ENCODE data around the gene FANK1. TPM values are rescaled to one million over a fixed set of nuclear protein-coding genes. Genes with fewer than 3 reads are reported as not detected.
A peak's percentile ranks its signal among the peaks of the same experiment; 100 is the strongest.

Gene FANK1
- total and polyA plus RNA-seq, 2 experiments from 2014 or later, result 10.2 to 13.3 TPM

DNA sequence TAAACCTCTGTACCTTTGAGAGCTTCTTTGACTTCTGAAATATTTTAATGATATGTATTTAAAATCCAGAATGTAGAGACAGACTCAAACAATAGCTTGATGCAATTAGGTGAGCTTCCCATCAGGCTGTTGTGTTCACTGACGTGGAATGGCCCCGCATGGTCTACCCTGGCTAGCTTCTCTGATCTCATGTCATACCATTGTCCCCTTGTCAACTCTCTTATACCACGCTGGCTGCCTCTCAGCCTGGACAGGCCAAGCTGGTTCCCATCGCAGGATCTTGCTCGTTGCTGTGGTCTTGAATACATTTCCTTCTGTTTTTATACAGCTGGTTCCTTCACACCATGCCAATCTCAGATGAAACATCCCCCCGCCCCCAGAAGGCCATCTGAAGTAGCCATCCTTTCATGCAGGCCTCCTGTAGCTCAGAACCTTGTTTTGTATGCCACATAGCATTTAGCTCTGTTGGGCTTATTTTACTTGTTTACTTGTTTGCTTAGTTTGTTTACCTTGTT, 84.2 kb downstream of the FANK1 start:
- 63 to 68% methylated on average over 6 of the region's 6 CpGs for WGBS, 2 experiments (ENCODE audit: low coverage in 1 of 2, low lambda C conversion rate in 2 of 2, missing lambda C conversion rate in 2 of 2)
- no peak overlapping the region for H3K4me3 ChIP-seq
- no peaks in the 10 kb centered on the region for H3K27me3 ChIP-seq (replicated peaks; ENCODE audit: insufficient read depth)
- H2AFZ ChIP-seq, result no peak overlapping the region
- DNase-seq, result no peak
- H3K9me2 ChIP-seq (ENCODE audit: insufficient read depth), result no peaks in the 10 kb centered on the region
- no peak overlapping the region for H3K9ac ChIP-seq
- no peaks in the 10 kb centered on the region for H3K79me2 ChIP-seq (ENCODE audit: insufficient read depth)
- H4K20me1 ChIP-seq (ENCODE audit: insufficient read depth), result no peaks in the 10 kb centered on the region
- H3K4me2 ChIP-seq (ENCODE audit: unreplicated experiment), result no peak overlapping the region
- no peaks in the 10 kb centered on the region for H3F3A ChIP-seq (ENCODE audit: insufficient read depth)
- no peaks in the 10 kb centered on the region for H3K36me3 ChIP-seq (ENCODE audit: low read depth)
- no peak overlapping the region for H3K27ac ChIP-seq
- in situ Hi-C loops (cut with MboI), result loop anchor here (10.0 to 25.0 kb wide), 3 partner anchors 404 to 757 kb away; partner anchors contain the start of gene ADAM12
- TF ChIP-seq EZH2phosphoT487 (IDR thresholded peaks at IDR 0.05; ENCODE audit: insufficient read depth, low read depth) (no peak), EZH2 (IDR thresholded peaks at IDR 0.05; ENCODE audit: insufficient read depth, poor library complexity, severe bottlenecking) (no peak)
- no peaks in the 10 kb centered on the region for H3K9me3 ChIP-seq (ENCODE audit: low read depth)
- no peaks in the 10 kb centered on the region for H3K4me1 ChIP-seq (ENCODE audit: insufficient read depth)

DNA sequence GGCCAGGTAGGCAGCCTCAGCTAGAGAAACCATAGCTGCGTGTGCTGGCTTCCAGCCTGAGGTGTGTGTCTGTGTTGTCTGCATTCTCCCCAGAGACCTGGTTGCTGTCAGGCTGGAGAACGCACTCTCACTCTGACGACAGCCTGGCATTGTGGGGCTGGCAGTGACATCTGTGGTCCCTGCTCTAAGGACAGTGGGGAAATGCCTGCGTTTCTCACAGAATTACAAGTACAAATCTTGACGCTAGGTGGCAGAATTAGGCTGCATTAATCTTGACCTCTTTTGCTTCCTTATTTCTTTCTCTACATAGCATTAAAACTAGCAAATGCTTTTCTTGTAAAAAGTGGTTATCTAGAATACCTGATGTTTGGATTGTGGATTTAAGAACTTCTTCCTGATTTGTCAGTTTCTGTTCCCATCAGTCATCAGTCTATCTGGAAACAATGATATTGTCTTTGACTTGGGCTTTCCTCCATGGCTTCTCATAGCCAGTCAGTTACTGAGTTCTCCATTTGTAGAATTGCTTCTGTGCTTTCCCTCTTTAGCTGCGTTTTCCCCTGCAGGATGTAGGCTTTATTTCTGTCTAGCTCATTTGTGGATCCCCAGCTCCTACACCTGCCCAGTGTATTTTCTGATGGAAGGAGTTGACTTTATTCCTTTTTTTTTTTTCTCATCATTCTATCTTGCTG, 86.0 kb downstream of the FANK1 start:
- in situ Hi-C loops (cut with MboI), result loop anchor here (10.0 to 25.0 kb wide), 3 partner anchors 402 to 755 kb away; partner anchors contain the start of gene ADAM12
- Histone ChIP-seq H3K9me3 (ENCODE audit: low read depth) (no peaks in the 10 kb centered on the region), H3K79me2 (ENCODE audit: insufficient read depth) (no peaks in the 10 kb centered on the region), H3K36me3 (ENCODE audit: low read depth) (no peaks in the 10 kb centered on the region), H3F3A (ENCODE audit: insufficient read depth) (no peaks in the 10 kb centered on the region), H3K27ac (no peak overlapping the region), H2AFZ (no peak overlapping the region), H3K4me2 (ENCODE audit: unreplicated experiment) (no peak overlapping the region), H3K4me3 (no peak overlapping the region), H3K27me3 (replicated peaks; ENCODE audit: insufficient read depth) (no peaks in the 10 kb centered on the region), H4K20me1 (ENCODE audit: insufficient read depth) (no peaks in the 10 kb centered on the region), H3K4me1 (ENCODE audit: insufficient read depth) (0 out of 2 replicates have a peak, but pooled peaks cover 5% of the 10 kb centered on the region), H3K9ac (no peak overlapping the region), H3K9me2 (ENCODE audit: insufficient read depth) (no peaks in the 10 kb centered on the region)
- WGBS, 2 experiments (ENCODE audit: low coverage in 1 of 2, low lambda C conversion rate in 2 of 2, missing lambda C conversion rate in 2 of 2), result 12 to 14% methylated on average over 6 of the region's 6 CpGs
- peak; percentile 79 for DNase-seq
- TF ChIP-seq EZH2phosphoT487 (IDR thresholded peaks at IDR 0.05; ENCODE audit: insufficient read depth, low read depth) (no peak), EZH2 (IDR thresholded peaks at IDR 0.05; ENCODE audit: insufficient read depth, poor library complexity, severe bottlenecking) (no peak)

DNA sequence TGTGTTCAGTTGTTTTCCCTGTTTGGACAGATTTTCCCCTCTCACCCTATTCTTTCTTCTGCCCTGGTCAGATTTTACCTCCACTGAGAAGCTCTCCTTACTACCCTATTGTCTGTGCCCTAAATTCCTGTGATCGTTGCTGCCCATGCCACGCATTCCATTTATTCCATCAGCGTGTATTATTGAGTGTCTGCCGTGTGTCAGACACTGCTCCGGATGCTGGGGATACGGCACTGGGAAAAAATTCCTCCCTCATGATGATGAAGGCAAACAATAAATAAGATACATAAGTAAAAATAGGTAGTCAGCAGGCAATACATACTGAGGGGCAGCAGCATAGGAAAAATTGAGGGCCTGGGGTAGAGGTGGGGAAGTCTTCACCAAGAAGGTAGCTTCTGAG, 86.8 kb downstream of the FANK1 start:
- H3K4me1 ChIP-seq (ENCODE audit: insufficient read depth), result 0 out of 2 replicates have a peak, but pooled peaks cover 5% of the 10 kb centered on the region
- no peaks in the 10 kb centered on the region for H3K79me2 ChIP-seq (ENCODE audit: insufficient read depth)
- no peak for DNase-seq
- no peak overlapping the region for H3K4me3 ChIP-seq
- no peaks in the 10 kb centered on the region for H3K36me3 ChIP-seq (ENCODE audit: low read depth)
- no peaks in the 10 kb centered on the region for H3K9me3 ChIP-seq (ENCODE audit: low read depth)
- TF ChIP-seq EZH2 (IDR thresholded peaks at IDR 0.05; ENCODE audit: insufficient read depth, poor library complexity, severe bottlenecking) (no peak), EZH2phosphoT487 (IDR thresholded peaks at IDR 0.05; ENCODE audit: insufficient read depth, low read depth) (no peak)
- H3K9ac ChIP-seq, result no peak overlapping the region
- no peak overlapping the region for H3K27ac ChIP-seq
- H3F3A ChIP-seq (ENCODE audit: insufficient read depth), result no peaks in the 10 kb centered on the region
- no peak overlapping the region for H3K4me2 ChIP-seq (ENCODE audit: unreplicated experiment)
- no peaks in the 10 kb centered on the region for H4K20me1 ChIP-seq (ENCODE audit: insufficient read depth)
- in situ Hi-C loops (cut with MboI), result loop anchor here (10.0 to 25.0 kb wide), 3 partner anchors 402 to 754 kb away; partner anchors contain the start of gene ADAM12
- H3K27me3 ChIP-seq (replicated peaks; ENCODE audit: insufficient read depth), result no peaks in the 10 kb centered on the region
- WGBS, 2 experiments (ENCODE audit: low coverage in 1 of 2, low lambda C conversion rate in 2 of 2, missing lambda C conversion rate in 2 of 2), result 87 to 92% methylated on average over 6 of the region's 6 CpGs
- no peaks in the 10 kb centered on the region for H3K9me2 ChIP-seq (ENCODE audit: insufficient read depth)
- no peak overlapping the region for H2AFZ ChIP-seq

DNA sequence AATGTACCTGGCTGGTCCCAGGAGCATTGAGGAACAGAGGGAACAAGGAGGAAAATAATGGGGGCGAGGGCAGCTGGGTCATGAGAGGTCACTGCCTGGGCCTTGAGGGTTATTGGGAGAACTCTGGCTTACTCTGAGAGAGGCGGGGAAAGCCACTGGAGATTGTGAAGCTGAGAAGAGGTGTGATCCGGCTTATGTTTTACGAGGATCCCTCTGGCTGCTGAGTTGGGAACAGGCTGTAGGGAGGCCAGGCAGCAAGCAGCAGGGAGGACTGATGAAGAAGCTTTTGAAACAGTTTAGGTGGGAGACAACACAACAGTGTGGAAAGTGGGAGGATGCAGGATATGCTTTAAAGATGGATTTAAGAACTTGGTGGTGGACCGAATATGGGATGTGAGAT, 87.3 kb downstream of the FANK1 start:
- Histone ChIP-seq H4K20me1 (ENCODE audit: insufficient read depth) (no peaks in the 10 kb centered on the region), H3K4me3 (no peak overlapping the region), H3K36me3 (ENCODE audit: low read depth) (no peaks in the 10 kb centered on the region), H3K27me3 (replicated peaks; ENCODE audit: insufficient read depth) (no peaks in the 10 kb centered on the region), H3F3A (ENCODE audit: insufficient read depth) (no peaks in the 10 kb centered on the region), H3K79me2 (ENCODE audit: insufficient read depth) (no peaks in the 10 kb centered on the region), H3K4me1 (ENCODE audit: insufficient read depth) (0 out of 2 replicates have a peak, but pooled peaks cover 5% of the 10 kb centered on the region), H3K9ac (no peak overlapping the region), H2AFZ (no peak overlapping the region), H3K9me2 (ENCODE audit: insufficient read depth) (no peaks in the 10 kb centered on the region), H3K9me3 (ENCODE audit: low read depth) (no peaks in the 10 kb centered on the region), H3K4me2 (ENCODE audit: unreplicated experiment) (no peak overlapping the region), H3K27ac (no peak overlapping the region)
- TF ChIP-seq EZH2phosphoT487 (IDR thresholded peaks at IDR 0.05; ENCODE audit: insufficient read depth, low read depth) (no peak), EZH2 (IDR thresholded peaks at IDR 0.05; ENCODE audit: insufficient read depth, poor library complexity, severe bottlenecking) (no peak)
- 97 to 98% methylated on average over 5 of the region's 5 CpGs for WGBS, 2 experiments (ENCODE audit: low coverage in 1 of 2, low lambda C conversion rate in 2 of 2, missing lambda C conversion rate in 2 of 2)
- DNase-seq, result no peak
- in situ Hi-C loops (cut with MboI), result loop anchor here (10.0 to 25.0 kb wide), 3 partner anchors 401 to 754 kb away; partner anchors contain the start of gene ADAM12
